CD8-positive, alpha-beta memory T cell (primary cell): ENCODE results near the gene MAP3K7. TPM values are rescaled to one million over a fixed set of nuclear protein-coding genes. Genes with fewer than 3 reads are reported as not detected.

ENCODE experiments used
- CTCF ChIA-PET: fragments of 350-600 bp; sonication (Branson Sonifier 250); formaldehyde crosslinking; loops from one replicate; lab custom pipeline; 2021; ENCODE audit warnings: antibody characterized with exemption; lab: Charles Lee
- POLR2A ChIA-PET: fragments of 350-600 bp; sonication (Branson Sonifier 250); formaldehyde crosslinking; loops from one replicate; lab custom pipeline; 2021; ENCODE audit warnings: antibody characterized with exemption; lab: Charles Lee
- DNase-seq, 5 donors: peaks; one replicate each; pipeline versions ENCODE4 v3.0.0 to v3.0.0-alpha.2; 2020 to 2022; ENCODE audit warnings: mixed read lengths in 1 of 5
- H3K27ac ChIP-seq: one replicate; pipeline ENCODE4 v1.7.0; 2013; ENCODE audit warnings: low read depth, mild to moderate bottlenecking, low read length, moderate library complexity
- H3K27me3 ChIP-seq: 2 replicates; pipeline ENCODE4 v1.7.0; 2013; ENCODE audit warnings: low read length, mild to moderate bottlenecking; ENCODE audit not compliant: insufficient read depth, poor library complexity, severe bottlenecking
- H3K36me3 ChIP-seq: 2 replicates; pipeline ENCODE4 v1.7.0; 2013; ENCODE audit warnings: mild to moderate bottlenecking, low read length, moderate library complexity; ENCODE audit not compliant: insufficient read depth
- H3K4me1 ChIP-seq: 2 replicates; pipeline ENCODE4 v1.7.0; 2013; ENCODE audit warnings: mild to moderate bottlenecking, low read length, moderate library complexity; ENCODE audit not compliant: insufficient read depth
- H3K4me3 ChIP-seq: 2 replicates; pipeline ENCODE4 v1.7.0; 2013; ENCODE audit warnings: mild to moderate bottlenecking, low read length
- H3K9me3 ChIP-seq: 2 replicates; pipeline ENCODE4 v1.7.0; 2013; ENCODE audit warnings: mild to moderate bottlenecking, low read length
- H3K27ac Mint-ChIP-seq, 8 donors: one replicate each; pipeline ENCODE4 v1.8.0; 2020 to 2021; ENCODE audit warnings: mixed read lengths in 8 of 8, mild to moderate bottlenecking in 6 of 8, inconsistent platforms in 3 of 8, moderate library complexity in 3 of 8
- H3K27me3 Mint-ChIP-seq, 2 donors: one replicate each; pipeline ENCODE4 v1.8.0; 2020 to 2021; ENCODE audit warnings: mixed read lengths in 2 of 2, mild to moderate bottlenecking in 1 of 2, moderate library complexity in 1 of 2
- H3K36me3 Mint-ChIP-seq, 3 donors: one replicate each; pipeline ENCODE4 v1.8.0; 2020 to 2021; ENCODE audit warnings: mixed read lengths in 3 of 3, inconsistent platforms in 1 of 3, mild to moderate bottlenecking in 1 of 3
- H3K4me1 Mint-ChIP-seq, 3 donors: one replicate each; pipeline ENCODE4 v1.8.0; 2020 to 2021; ENCODE audit warnings: mixed read lengths in 3 of 3, inconsistent platforms in 1 of 3, mild to moderate bottlenecking in 1 of 3
- H3K4me3 Mint-ChIP-seq, 7 donors: one replicate each; pipeline ENCODE4 v1.8.0; 2020 to 2021; ENCODE audit warnings: mixed read lengths in 7 of 7, mild to moderate bottlenecking in 6 of 7, moderate library complexity in 4 of 7, inconsistent platforms in 2 of 7
- H3K9me3 Mint-ChIP-seq, 5 donors: one replicate each; pipeline ENCODE4 v1.8.0; 2020 to 2022; ENCODE audit warnings: mixed read lengths in 5 of 5, mild to moderate bottlenecking in 3 of 5, moderate library complexity in 2 of 5, inconsistent platforms in 1 of 5
- polyA plus RNA-seq: library from polyadenylated mRNA; unstranded; fragments of 300-500 nt; fragmentation: Illumina TruSeq; gene quantifications from one replicate; pipeline ENCODE4 v1.2.3, GENCODE V29; 2021
- total RNA-seq, 2 experiments: library from RNA; stranded (reverse); gene quantifications; one replicate each; pipeline ENCODE4 v1.2.3, GENCODE V29; 2021

Gene MAP3K7
- total and polyA plus RNA-seq, 3 experiments from 2014 or later, result 20.8 to 24.8 (median 23.7) TPM

- POLR2A ChIA-PET, result interaction anchor here (1.4 kb wide), 1 partner anchor 538 kb away, joined by 4 read pairs; no protein-coding TSS in a partner anchor
- H3K27ac ChIP-seq, result no peak overlapping the region
- H3K4me3 Mint-ChIP-seq, result peak overlapping the region in 4 of 7 donors; percentile 36 to 55 (median 43)
These were observed 107.9 kb downstream of the MAP3K7 start for GRCh38 chr6:90478789-90479602.

GRCh38 chr6:90478278-90478677, 108.6 kb downstream of the MAP3K7 start:
- no peak overlapping the region for H3K4me3 ChIP-seq
- H3K36me3 Mint-ChIP-seq, result no peaks in the 10 kb centered on the region
- no peak overlapping the region for H3K27ac ChIP-seq
- H3K4me3 Mint-ChIP-seq, result no peak overlapping the region
- no peaks in the 10 kb centered on the region for H3K9me3 ChIP-seq
- DNase-seq, result no peak
- no peaks in the 10 kb centered on the region for H3K36me3 ChIP-seq
- no peaks in the 10 kb centered on the region for H3K27me3 Mint-ChIP-seq
- H3K27ac Mint-ChIP-seq, result peak overlapping the region in 2 of 8 donors; percentile 12 to 55
- peaks cover 22 to 43% (median 35%) of the 10 kb centered on the region in 3 donors for H3K4me1 Mint-ChIP-seq
- ChIA-PET POLR2A (interaction anchor here (1.3 to 1.4 kb wide), 2 partner anchors 80 to 538 kb away, joined by 3 to 4 read pairs; no protein-coding TSS in a partner anchor), CTCF (interaction anchor here (0.9 to 6.2 kb wide), 19 partner anchors 15 to 541 kb away, joined by 3 to 113 read pairs (median 5); no protein-coding TSS in a partner anchor)
- no peaks in the 10 kb centered on the region for H3K9me3 Mint-ChIP-seq
- H3K4me1 ChIP-seq, result peaks cover 22% of the 10 kb centered on the region
- no peaks in the 10 kb centered on the region for H3K27me3 ChIP-seq

More at GRCh38 chr6:90478789-90479602, 107.9 kb downstream of the MAP3K7 start:
- CTCF ChIA-PET, result interaction anchor here (0.6 to 6.2 kb wide), 47 partner anchors 10 to 673 kb away, joined by 3 to 113 read pairs (median 4); no protein-coding TSS in a partner anchor
- H3K36me3 Mint-ChIP-seq, result no peaks in the 10 kb centered on the region
- no peaks in the 10 kb centered on the region for H3K36me3 ChIP-seq
- no peaks in the 10 kb centered on the region for H3K9me3 Mint-ChIP-seq
- no peaks in the 10 kb centered on the region for H3K27me3 ChIP-seq
- no peaks in the 10 kb centered on the region for H3K9me3 ChIP-seq
- peak; percentile 67 to 89 (median 74) for DNase-seq
- peak overlapping the region in 6 of 8 donors; percentile 17 to 89 (median 84) for H3K27ac Mint-ChIP-seq
- H3K27me3 Mint-ChIP-seq, result no peaks in the 10 kb centered on the region
- H3K4me1 ChIP-seq, result peaks cover 15% of the 10 kb centered on the region
- peaks cover 14 to 36% (median 28%) of the 10 kb centered on the region in 3 donors for H3K4me1 Mint-ChIP-seq
- no peak overlapping the region for H3K4me3 ChIP-seq

- H3K9me3 Mint-ChIP-seq, result no peaks in the 10 kb centered on the region
- H3K27me3 ChIP-seq, result no peaks in the 10 kb centered on the region
- peaks cover 30 to 53% (median 44%) of the 10 kb centered on the region in 3 donors for H3K4me1 Mint-ChIP-seq
- H3K27ac Mint-ChIP-seq, result no peak overlapping the region
- no peak overlapping the region for H3K4me3 Mint-ChIP-seq
- no peak overlapping the region for H3K27ac ChIP-seq
- ChIA-PET POLR2A (interaction anchor here (1.3 kb wide), 1 partner anchor 79 kb away, joined by 3 read pairs; no protein-coding TSS in a partner anchor), CTCF (interaction anchor here (1.1 to 6.2 kb wide), 8 partner anchors 53 to 535 kb away, joined by 3 to 113 read pairs (median 6); no protein-coding TSS in a partner anchor)
- no peaks in the 10 kb centered on the region for H3K36me3 Mint-ChIP-seq
- H3K9me3 ChIP-seq, result no peaks in the 10 kb centered on the region
- peaks cover 31% of the 10 kb centered on the region for H3K4me1 ChIP-seq
- no peak overlapping the region for H3K4me3 ChIP-seq
- no peak for DNase-seq
- no peaks in the 10 kb centered on the region for H3K27me3 Mint-ChIP-seq
- no peaks in the 10 kb centered on the region for H3K36me3 ChIP-seq
These were observed 109.5 kb downstream of the MAP3K7 start for GRCh38 chr6:90477366-90477765.

GRCh38 chr6:90472716-90473115, 114.2 kb downstream of the MAP3K7 start:
- no peaks in the 10 kb centered on the region for H3K36me3 Mint-ChIP-seq
- Histone ChIP-seq H3K27me3 (no peaks in the 10 kb centered on the region), H3K4me1 (peaks cover 32% of the 10 kb centered on the region), H3K4me3 (peak overlapping the region; percentile 30), H3K9me3 (no peaks in the 10 kb centered on the region), H3K36me3 (no peaks in the 10 kb centered on the region), H3K27ac (no peak overlapping the region)
- peak in 1 of 5 donors; percentile 52 for DNase-seq
- CTCF ChIA-PET, result interaction anchor here (0.7 to 3.8 kb wide), 8 partner anchors 9 to 532 kb away, joined by 3 to 17 read pairs (median 4); no protein-coding TSS in a partner anchor
- POLR2A ChIA-PET, result no interaction called here
- H3K4me3 Mint-ChIP-seq, result peak overlapping the region in 6 of 7 donors; percentile 62 to 83 (median 74)
- H3K4me1 Mint-ChIP-seq, result peaks cover 36 to 52% (median 51%) of the 10 kb centered on the region in 3 donors
- peak overlapping the region in 4 of 8 donors; percentile 20 to 64 (median 54) for H3K27ac Mint-ChIP-seq
- H3K27me3 Mint-ChIP-seq, result peaks cover 0 to 5% of the 10 kb centered on the region in 2 donors
- H3K9me3 Mint-ChIP-seq, result no peaks in the 10 kb centered on the region

GRCh38 chr6:90471263-90471662, 115.6 kb downstream of the MAP3K7 start:
- Mint-ChIP-seq H3K9me3 (no peaks in the 10 kb centered on the region), H3K27me3 (peaks cover 0 to 5% of the 10 kb centered on the region in 2 donors), H3K4me3 (peak overlapping the region in 2 of 7 donors; percentile 13 to 44), H3K36me3 (peaks cover 0 to 2% (median 0%) of the 10 kb centered on the region in 3 donors), H3K4me1 (peaks cover 34 to 60% (median 53%) of the 10 kb centered on the region in 3 donors), H3K27ac (no peak overlapping the region)
- Histone ChIP-seq H3K27ac (no peak overlapping the region), H3K4me3 (no peak overlapping the region), H3K4me1 (peaks cover 32% of the 10 kb centered on the region), H3K27me3 (no peaks in the 10 kb centered on the region), H3K36me3 (no peaks in the 10 kb centered on the region), H3K9me3 (no peaks in the 10 kb centered on the region)
- POLR2A ChIA-PET, result interaction anchor here (0.6 kb wide), 1 partner anchor 1460 kb away, joined by 4 read pairs; no protein-coding TSS in a partner anchor
- DNase-seq, result no peak
- CTCF ChIA-PET, result interaction anchor here (1.2 to 1.3 kb wide), 2 partner anchors 69 to 531 kb away, joined by 4 to 6 read pairs; no protein-coding TSS in a partner anchor

- Mint-ChIP-seq H3K36me3 (peaks cover 0 to 2% (median 0%) of the 10 kb centered on the region in 3 donors), H3K27me3 (peaks cover 0 to 5% of the 10 kb centered on the region in 2 donors), H3K9me3 (no peaks in the 10 kb centered on the region), H3K27ac (no peak overlapping the region), H3K4me3 (no peak overlapping the region), H3K4me1 (peaks cover 31 to 59% (median 55%) of the 10 kb centered on the region in 3 donors)
- ChIA-PET POLR2A (no interaction called here), CTCF (interaction anchor here (1.0 kb wide), 1 partner anchor 76 kb away, joined by 3 read pairs; no protein-coding TSS in a partner anchor)
- H3K36me3 ChIP-seq, result no peaks in the 10 kb centered on the region
- H3K27me3 ChIP-seq, result no peaks in the 10 kb centered on the region
- H3K27ac ChIP-seq, result no peak overlapping the region
- H3K9me3 ChIP-seq, result no peaks in the 10 kb centered on the region
- no peak overlapping the region for H3K4me3 ChIP-seq
- DNase-seq, result no peak
- peaks cover 32% of the 10 kb centered on the region for H3K4me1 ChIP-seq
These were observed 117.0 kb downstream of the MAP3K7 start for GRCh38 chr6:90469906-90470305.

- Histone ChIP-seq H3K36me3 (no peaks in the 10 kb centered on the region), H3K9me3 (no peaks in the 10 kb centered on the region), H3K4me1 (peaks cover 37% of the 10 kb centered on the region), H3K4me3 (no peak overlapping the region), H3K27me3 (no peaks in the 10 kb centered on the region), H3K27ac (no peak overlapping the region)
- no peak for DNase-seq
- Mint-ChIP-seq H3K27me3 (peaks cover 0 to 5% of the 10 kb centered on the region in 2 donors), H3K9me3 (no peaks in the 10 kb centered on the region), H3K36me3 (peaks cover 0 to 2% (median 0%) of the 10 kb centered on the region in 3 donors), H3K27ac (no peak overlapping the region), H3K4me1 (peaks cover 29 to 57% (median 52%) of the 10 kb centered on the region in 3 donors), H3K4me3 (no peak overlapping the region)
- CTCF ChIA-PET, result interaction anchor here (1.2 kb wide), 1 partner anchor 10 kb away, joined by 3 read pairs; no protein-coding TSS in a partner anchor
- POLR2A ChIA-PET, result no interaction called here
These were observed 118.0 kb downstream of the MAP3K7 start for GRCh38 chr6:90468859-90469258.
